Retinal pigment epithelial cell (primary cell): Measurements from ENCODE around the gene TPT1.
A peak's percentile ranks its signal among the peaks of the same experiment; 100 is the strongest.
"Not testable (repeated sequence)": the region's sequence is repeated elsewhere in the genome, so short reads cannot be mapped to it uniquely, and the experiment has no call there.

Experiments
- DNase-seq: peaks from one replicate; pipeline ENCODE4 v3.0.0-alpha.2; 2010; ENCODE audit warnings: low read depth
- H3K4me3 ChIP-seq: 2 replicates; pipeline ENCODE4 v1.5.1; 2011; ENCODE audit warnings: mild to moderate bottlenecking, low read length, control low read depth, moderate library complexity
- CTCF ChIP-seq: conservative IDR thresholded peaks from 2 replicates; pipeline ENCODE4 v1.5.1; 2011; ENCODE audit warnings: low read depth, low read length, control low read depth, inconsistent platforms

The TPT1 gene

GRCh38 chr13:45341034-45341798 lies at the start of gene TPT1:
TPT1 (minus strand) TSS chr13:45341183; CDS start chr13:45341069, 114 bp downstream.
- H3K4me3 ChIP-seq = peak within 1 kb of the TSS; percentile 95
- peak; percentile 91 for DNase-seq
- no peak for TF ChIP-seq CTCF

GRCh38 chr13:45390348-45390747 lies 49.4 kb upstream of the TPT1 start:
- not testable (repeated sequence) for DNase-seq, H3K4me3 ChIP-seq

- H3K4me3 ChIP-seq = no peak overlapping the region
- TF ChIP-seq CTCF = no peak
- no peak for DNase-seq
These were observed 47.7 kb upstream of the TPT1 start for GRCh38 chr13:45388664-45389063.

- DNase-seq, H3K4me3 ChIP-seq: not testable (repeated sequence)
These were observed 46.1 kb upstream of the TPT1 start for GRCh38 chr13:45386892-45387575.

- no peak overlapping the region for H3K4me3 ChIP-seq
- TF ChIP-seq CTCF = no peak
- no peak for DNase-seq
These were observed 45.0 kb upstream of the TPT1 start for GRCh38 chr13:45385907-45386553.

- DNase-seq = no peak
- H3K4me3 ChIP-seq = no peak overlapping the region
- no peak for TF ChIP-seq CTCF
These were observed 44.3 kb upstream of the TPT1 start for GRCh38 chr13:45385320-45385719.

- no peak for DNase-seq
- H3K4me3 ChIP-seq = no peak overlapping the region
- TF ChIP-seq CTCF = no peak
These were observed 43.6 kb upstream of the TPT1 start for GRCh38 chr13:45384474-45385174.

GRCh38 chr13:45382739-45383138 lies 41.8 kb upstream of the TPT1 start:
- not testable (repeated sequence) for DNase-seq, H3K4me3 ChIP-seq
